HG03064 (cell line): ENCODE results near the gene UAP1.
"Not testable (repeated sequence)": the region's sequence is repeated elsewhere in the genome, so short reads cannot be mapped to it uniquely, and the experiment has no call there.

Source experiments
- ATAC-seq: cut with Tn5 transposase; IDR thresholded peaks from one replicate; pipeline ENCODE4 v1.9.1; 2021; ENCODE audit warnings: low read depth; ENCODE audit not compliant: unreplicated experiment

UAP1 gene

DNA sequence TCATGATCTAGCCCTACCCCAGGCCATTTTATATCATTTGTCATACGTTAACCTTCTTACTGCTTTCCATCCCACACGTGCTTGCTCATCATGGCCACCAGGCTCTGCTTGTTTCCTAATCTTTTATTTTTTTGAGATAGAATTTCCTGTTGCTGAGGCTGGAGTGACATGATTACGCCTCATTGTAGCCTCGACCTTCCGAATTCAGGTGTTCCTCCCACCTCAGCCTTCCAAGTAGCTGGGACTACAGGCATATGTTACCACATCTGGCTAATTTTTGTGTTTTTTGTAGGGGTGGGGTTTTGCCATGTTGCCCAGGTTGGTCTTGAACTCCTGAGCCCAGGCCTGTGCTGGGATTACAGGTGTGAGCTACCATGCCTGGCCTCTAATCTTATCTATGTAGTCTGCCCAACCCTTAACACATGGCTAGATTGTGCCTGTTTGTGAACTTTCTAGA lies 3.3 kb downstream of the UAP1 start:
- no peak for ATAC-seq

DNA sequence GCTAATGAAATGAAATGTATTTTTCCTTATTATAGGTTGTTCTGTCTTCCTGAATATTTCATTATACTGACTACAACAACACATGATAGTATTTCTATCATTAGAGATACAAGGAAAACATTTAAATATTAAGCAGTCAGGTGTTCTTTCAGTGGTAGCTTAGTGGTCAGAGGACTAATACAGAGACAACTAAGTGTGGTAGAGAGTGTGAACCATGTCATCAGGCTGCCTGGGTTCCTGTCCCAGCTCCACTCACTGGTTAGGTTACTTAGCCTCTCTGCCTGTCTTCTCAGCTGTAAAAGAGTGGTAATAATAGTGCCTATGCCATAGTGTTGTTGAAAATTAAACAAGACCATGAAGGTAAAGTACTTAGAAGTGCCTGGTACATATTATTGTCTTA lies 3.9 kb downstream of the UAP1 start:
- no peak for ATAC-seq

DNA sequence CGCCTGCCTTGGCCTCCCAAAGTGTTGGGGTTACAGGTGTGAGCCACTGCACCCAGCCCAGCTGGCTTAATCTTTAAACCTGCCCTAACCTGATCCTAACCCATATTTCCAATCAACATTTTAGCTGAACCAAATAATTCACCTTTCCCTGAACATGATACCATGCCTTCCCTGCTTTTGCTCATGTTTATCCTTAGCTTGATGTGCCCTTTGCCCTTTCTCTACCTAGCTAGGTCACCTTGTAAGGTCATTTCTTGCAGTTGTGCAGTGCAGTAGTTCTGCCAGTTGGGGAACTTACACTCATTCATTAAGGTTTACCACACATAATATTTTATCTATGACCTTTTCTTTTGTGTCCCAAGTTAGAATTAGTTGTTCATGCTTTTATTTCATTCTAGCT lies 5.3 kb downstream of the UAP1 start:
- ATAC-seq = no peak

DNA sequence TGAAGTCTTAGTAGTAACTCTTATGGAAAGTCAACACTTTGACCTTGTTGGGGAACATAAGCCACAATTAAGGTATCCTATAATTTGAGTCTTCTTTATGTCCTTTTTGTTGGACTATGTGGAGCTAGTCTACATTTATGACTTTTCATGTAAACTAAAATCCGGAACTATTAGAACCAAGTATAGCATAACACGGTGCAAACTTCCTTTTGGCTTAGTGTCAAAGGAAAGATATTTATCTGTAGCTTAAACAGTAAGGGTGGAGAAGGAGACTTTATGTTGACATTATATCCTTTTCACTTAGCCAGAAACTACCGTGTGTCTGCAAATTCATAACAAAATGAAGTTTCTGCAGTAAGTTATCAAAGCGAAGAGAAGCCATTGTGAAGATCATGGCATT lies 7.3 kb downstream of the UAP1 start:
- no peak for ATAC-seq

DNA sequence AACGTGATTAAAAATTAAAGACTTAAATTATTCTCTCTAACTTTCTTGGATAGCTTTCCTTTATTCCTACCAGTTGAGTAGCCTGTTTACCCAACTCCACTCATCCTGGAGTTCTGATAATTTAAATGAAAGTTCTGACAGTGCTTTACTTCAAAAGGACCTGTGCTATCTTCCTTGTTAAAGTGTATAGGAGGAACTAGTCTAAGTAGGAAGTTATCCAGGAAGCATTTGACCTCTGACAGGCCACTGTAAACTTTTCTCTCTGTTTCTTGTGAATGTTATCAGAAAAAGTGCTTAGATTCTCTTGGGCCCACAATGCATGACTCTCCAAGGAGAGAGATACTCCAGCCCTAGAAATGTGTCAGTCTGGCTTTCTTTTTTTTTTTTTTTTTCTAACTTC lies 9.2 kb downstream of the UAP1 start:
- ATAC-seq = no peak

DNA sequence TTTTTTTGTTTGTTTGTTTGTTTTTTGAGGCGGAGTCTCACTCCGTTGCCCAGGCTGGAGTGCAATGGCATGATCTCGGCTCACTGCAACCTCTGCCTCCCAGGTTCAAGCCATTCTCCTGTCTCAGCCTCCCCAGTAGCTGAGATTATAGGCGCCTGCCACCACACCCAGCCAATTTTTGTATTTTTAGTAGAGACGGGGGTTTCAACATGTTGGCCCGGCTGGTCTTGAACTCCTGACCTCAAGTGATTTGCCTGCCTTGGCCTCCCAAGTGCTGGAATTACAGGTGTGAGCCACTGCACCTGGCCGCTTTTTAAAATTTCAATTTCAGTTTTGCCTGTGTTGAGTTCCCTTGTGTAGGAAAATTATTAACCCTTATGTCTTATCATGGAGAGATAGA lies 9.6 kb downstream of the UAP1 start:
- not testable (repeated sequence) for ATAC-seq

DNA sequence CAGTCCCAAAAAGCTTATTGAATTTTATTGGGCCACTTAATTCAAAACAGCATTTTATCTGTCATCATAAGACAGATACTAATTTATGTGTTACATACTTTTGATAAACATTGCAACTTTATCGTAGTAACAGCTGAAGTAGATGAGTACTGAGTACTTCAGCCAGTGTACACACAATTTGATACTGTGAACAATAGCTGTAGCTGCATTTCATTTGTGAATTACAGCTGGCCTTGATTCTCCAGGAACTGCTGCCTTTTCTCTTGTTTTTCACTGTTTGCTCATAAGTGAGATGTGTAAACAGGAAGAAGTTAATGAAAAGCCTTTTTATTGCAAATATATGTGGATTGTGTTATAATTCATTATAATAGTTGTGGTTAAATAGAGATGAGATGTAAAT lies 10.2 kb downstream of the UAP1 start:
- no peak for ATAC-seq

DNA sequence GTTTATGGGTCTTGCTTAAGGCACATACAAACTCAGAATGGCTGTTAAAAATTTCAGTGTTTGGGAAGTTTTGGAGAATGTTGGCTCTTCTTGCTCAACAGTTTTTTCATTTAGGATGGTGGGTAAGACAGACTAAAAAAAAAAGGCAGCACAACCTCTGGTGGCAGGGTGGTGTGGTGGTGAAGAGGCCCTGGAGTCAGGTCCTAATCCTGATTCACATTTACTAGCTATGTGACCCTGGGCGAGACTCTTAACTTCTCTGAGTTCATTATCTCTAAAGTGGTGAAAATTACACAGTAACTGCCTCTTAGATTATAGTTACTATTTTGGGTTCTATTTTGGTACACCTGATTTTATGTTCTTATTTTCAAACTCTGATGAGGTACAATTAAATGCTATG lies 11.6 kb downstream of the UAP1 start:
- no peak for ATAC-seq

DNA sequence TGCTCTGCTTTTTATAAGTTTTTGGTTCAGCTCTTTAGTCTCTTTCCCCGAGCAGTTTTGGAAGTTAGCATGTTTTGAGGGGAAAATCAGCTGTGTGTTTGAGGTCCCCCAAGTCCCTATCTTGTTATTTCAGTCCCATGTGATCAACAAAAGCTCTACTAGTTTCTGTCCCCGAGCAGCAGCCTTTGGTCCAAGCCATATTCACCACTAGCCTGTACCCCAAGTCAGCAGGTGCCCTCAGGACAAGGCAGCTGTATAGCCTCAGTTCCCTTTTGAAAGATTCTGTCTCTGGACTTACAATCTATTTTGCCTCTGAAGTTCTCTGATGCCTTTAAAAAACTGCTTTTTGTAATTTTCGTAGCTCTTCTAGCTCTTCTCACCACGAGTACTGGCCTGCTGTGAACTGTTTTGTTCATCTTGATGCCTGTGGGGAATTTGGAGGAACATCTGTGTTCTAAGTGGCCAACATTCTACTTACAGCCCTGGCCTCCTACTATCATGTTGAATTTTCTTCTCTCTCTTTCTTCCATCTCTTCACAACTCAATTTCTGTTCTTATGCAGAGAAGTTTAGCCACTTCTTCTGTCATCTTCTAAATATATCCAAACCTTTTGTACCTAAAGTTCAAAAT lies 16.7 kb downstream of the UAP1 start:
- no peak for ATAC-seq

DNA sequence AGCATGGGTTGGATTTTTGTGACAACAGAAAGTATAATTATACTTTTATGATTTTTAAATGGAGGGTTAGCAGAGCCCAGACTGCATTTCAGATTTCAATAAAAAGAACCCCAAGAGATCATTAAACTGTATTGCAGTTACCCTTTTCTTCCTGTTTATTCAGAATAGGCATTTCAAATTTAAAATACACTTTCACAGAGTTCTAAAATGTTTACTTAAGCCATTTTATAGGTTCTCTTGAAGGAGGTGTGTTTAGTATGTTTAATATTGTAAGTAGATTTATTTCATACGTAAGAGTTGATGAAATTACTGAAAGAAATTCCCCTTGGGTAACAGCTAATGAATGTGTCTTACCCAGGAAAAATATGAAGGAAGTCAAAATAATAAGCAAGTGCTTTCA lies 17.4 kb downstream of the UAP1 start:
- no peak for ATAC-seq

DNA sequence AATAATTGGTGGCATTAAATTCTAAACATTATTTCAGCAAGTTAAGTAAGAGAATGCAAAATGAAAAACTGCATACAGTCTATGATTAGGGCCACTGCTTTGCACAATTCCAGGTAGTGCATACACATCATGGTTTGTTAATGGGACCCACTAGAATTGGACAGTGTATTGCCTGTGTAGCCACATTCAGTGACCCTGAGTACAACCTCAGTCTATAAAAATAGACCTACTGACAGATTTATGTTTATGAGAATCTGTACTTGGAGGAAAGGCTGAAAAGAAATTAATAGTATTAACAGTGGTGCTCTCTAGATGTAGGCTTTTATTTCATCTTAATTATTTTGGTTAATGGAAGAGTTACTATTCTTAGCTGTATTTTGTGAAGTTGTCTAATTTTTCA lies 18.8 kb downstream of the UAP1 start:
- ATAC-seq = no peak

DNA sequence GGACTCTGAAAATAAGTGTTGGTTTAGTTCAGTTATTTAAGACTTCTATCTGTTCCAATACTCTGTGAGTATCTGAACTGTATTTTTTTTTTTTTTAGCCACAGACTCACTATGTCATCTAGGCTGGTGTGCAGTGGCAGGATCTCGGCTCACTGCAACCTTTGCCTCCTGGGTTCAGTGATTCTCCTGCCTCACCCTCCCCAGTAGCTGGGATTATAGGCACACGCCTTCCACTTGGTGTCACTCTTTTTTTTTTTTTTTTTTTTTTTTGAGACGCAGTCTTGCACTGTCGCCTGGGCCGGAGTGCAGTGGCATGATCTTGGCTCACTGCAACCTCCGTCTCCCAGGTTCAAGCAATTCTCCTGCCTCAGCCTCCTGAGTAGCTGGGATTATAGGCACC lies 21.4 kb downstream of the UAP1 start:
- not testable (repeated sequence) for ATAC-seq

DNA sequence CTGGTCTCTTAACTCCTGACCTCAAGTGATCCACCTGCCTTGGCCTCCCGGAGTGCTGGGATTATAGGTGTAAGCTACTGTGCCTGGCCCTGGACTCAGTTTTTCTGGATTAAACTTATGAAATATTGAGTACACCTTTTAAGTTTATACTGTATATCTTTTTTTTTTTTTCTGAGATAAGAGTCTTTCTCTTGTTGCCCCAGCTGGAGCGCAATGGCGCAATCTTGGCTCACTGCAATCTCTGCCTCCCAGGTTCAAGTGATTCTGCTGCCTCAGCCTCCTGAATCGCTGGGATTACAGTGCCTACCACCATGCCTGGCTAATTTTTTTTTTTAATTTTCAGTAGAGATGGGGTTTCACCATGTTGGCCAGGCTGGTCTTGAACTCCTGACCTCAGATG lies 23.6 kb downstream of the UAP1 start:
- ATAC-seq = not testable (repeated sequence)

DNA sequence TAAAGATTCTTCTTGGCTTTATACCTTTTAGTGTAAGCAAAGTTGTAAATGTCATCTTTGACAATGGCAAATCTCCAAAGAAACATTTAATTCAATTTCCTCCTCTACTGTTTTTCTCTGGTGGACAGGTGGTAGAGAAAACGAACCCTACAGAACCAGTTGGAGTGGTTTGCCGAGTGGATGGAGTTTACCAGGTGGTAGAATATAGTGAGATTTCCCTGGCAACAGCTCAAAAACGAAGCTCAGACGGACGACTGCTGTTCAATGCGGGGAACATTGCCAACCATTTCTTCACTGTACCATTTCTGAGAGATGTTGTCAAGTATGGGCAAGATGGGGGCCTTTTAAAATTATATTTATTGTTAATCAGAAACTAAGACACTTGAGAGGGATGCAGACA lies 25.8 kb downstream of the UAP1 start:
- ATAC-seq = no peak

DNA sequence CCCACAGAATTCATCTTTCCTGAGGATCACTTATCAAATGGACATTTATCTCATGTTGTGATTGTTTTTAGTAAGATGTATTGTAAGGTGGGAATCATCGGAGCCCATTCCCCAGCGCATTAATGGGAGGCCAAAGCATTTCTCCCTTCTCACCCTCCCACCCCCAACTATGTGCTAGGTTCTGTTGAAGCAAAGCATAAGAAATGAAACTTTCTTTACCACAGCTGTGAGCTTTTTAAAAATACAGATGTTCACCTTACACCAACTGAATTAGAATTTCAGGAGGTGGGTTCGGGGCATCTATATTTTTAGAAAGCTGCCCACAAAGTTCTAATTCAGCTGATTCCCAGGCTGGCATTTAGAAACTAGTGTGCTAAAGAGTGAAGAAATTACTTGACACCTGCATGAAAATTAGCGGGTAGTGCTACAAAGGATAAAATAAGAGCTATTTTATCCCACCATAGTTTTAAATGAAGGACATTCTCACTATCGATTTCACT lies 26.3 kb downstream of the UAP1 start:
- no peak for ATAC-seq

DNA sequence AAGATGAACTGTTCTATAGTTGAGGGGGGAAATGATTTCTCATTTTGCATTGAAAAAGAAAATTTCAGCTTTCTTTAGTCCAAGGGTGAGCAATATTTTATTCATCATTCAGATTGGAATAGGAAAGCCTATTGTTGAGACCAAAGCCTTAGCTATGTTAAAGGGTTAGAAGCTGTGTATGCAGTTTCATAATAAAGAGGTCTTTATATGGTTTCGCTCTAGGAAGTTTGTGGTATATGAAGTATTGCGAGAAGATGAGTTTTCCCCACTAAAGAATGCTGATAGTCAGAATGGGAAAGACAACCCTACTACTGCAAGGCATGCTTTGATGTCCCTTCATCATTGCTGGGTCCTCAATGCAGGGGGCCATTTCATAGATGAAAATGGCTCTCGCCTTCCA lies 28.6 kb downstream of the UAP1 start:
- no peak for ATAC-seq

DNA sequence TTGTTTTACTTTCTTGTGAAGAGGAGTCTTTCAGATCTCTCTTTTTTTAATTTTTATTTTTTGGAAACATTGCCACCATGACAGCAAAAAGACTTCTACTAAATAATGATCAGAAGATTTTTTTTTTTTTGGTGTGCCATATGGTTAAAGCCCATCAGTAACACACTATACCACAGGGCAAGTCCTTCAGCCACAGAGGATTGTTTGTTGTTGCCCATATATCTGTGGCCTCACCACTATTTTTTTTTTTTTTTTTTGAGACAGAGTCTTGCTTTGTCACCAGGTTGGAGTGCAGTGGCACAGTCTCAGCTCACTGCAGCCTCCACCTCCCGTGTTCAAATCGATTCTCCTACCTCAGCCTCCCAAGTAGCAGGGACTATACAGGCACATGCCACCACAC lies 29.2 kb downstream of the UAP1 start:
- ATAC-seq = no peak

DNA sequence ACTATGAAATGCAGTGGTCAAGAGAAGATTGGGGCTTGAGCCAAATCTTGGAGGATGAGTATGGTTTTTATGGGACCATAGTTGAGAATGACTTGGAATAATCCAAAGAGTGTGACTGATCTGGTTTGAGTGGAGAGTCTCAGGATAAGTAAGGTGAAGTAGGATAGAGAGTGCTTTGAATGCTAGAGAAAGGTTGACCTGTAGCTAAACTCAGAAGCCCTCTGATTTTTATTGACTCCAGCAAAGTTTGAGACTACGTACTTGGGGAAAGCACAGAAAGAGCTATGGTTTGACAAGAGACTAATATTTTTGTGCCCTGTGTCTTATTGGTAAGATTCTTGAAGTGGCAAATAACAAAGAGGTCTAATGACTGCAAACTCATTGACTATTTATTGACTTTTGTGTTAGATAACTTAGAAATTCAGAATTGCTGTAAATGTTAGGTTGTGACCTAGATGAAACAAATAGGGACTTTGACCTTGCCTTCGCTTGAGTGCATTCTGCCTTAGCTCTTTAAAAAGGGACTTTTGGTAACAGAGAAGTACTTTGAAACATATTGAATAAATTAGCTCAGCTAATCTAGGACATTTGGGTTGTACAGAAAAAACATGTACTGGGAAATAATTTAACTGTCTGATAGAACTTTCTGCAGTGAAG lies 35.1 kb downstream of the UAP1 start:
- ATAC-seq = no peak

DNA sequence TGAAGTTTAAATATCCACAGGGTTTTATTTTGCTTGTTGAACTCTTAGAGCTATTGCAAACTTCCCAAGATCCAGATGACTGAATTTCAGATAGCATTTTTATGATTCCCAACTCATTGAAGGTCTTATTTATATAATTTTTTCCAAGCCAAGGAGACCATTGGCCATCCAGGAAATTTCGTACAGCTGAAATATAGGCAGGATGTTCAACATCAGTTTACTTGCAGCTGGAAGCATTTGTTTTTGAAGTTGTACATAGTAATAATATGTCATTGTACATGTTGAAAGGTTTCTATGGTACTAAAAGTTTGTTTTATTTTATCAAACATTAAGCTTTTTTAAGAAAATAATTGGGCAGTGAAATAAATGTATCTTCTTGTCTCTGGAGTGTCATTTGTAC lies 37.9 kb downstream of the UAP1 start:
- no peak for ATAC-seq

DNA sequence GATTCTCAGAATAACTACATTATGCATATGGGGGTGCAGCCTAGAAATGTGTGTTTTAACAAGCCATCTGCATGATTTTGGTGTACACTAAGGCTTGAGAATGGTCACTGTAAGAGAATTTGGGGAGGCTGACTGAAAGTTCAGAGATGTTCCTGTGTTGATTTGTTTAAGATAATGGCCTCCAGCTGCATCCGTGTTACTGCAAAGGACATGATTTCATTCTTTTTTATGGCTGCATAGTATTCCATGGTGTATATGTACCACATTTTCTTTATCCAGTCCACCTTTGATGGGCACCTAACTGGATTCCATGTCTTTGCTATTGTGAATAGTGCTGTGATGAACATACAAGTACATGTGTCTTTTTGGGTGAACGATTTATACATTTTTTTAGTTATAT lies 41.6 kb downstream of the UAP1 start:
- not testable (repeated sequence) for ATAC-seq

DNA sequence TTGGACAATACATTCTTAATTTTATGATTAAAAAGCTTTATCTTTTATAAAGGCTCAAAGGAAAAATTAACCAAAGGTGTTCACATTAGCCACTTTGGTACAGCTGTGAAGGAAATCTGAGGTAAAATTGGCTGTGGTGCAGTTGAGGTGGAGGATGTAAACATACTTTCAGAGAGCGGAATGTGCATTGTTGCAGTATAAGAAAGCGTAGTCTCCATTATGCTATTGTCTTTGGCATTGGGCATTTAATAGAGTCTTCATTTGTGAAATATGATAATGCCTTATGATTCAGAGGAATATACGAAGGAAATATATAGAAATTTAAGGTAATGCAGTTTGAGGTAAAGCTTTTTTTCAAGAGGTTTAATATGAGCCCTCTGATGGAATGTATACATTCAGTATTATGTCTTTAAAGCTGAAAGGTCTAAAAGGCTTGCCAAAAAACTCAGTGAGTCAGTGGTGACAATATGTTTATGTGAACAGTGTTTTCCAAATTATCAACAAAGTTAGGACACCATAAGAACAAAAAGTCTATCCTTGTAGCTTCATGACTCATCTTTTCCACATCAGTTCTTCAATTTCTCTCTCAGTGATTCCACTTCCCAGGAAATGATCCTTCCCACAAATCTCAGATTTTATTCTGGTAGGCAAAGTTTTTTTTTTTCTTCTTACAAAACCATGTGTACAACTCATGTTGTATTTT lies 43.9 kb downstream of the UAP1 start:
- ATAC-seq = no peak

DNA sequence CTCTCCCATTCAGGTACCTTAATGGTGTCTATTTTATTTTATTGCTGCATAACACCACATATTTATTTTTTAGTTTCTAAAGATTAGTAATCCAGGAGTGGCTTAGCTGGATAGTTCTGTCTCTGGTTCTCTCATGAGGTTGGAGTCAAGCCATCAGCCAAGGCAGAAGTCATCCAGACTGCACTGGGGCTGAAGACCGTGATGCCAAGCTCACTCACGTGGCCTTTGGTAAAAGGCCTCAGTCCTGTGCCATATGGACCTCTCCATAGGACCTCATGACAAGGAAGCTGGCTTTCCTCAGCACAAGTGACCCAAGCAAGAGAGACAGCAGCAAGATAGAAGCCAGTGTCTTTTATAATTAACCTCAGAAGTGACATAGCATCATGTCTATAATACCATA lies 47.8 kb downstream of the UAP1 start:
- no peak for ATAC-seq
